ENCODE measurements around the gene FASTKD1.
"Not testable (repeated sequence)": the region's sequence is repeated elsewhere in the genome, so short reads cannot be mapped to it uniquely, and the experiment has no call there.

DNA sequence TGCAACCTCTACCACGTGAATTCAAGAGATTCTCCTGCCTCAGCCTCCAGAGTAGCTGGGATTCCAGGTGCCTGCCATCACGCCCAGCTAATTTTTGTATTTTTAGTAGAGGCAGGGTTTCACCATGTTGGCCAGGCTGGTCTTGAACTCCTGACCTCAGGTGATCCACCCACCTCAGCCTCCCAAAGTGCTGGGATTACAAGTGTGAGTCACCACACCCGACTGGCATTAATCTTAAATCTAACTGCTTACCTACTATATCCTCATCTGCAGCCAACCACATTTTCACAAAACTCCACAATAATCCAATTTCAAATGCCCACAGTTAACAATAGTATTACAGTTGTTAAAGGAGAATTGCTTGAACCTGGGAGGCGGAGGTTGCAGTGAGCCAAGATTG, 2.9 kb downstream of the FASTKD1 start:
- not testable (repeated sequence) for TF ChIP-seq MAFK (IDR thresholded peaks at IDR 0.05; ENCODE audit: partially characterized antibody); RFX5 (IDR thresholded peaks at IDR 0.05); CTCF (IDR thresholded peaks at IDR 0.05); CEBPB (IDR thresholded peaks at IDR 0.05); EP300 (IDR thresholded peaks at IDR 0.05); BHLHE40 (IDR thresholded peaks at IDR 0.05; ENCODE audit: low read depth, low read length); POLR2A (IDR thresholded peaks at IDR 0.05; ENCODE audit: low read length); SMC3 (IDR thresholded peaks at IDR 0.05)
- TF ChIP-seq, protein P1, sequence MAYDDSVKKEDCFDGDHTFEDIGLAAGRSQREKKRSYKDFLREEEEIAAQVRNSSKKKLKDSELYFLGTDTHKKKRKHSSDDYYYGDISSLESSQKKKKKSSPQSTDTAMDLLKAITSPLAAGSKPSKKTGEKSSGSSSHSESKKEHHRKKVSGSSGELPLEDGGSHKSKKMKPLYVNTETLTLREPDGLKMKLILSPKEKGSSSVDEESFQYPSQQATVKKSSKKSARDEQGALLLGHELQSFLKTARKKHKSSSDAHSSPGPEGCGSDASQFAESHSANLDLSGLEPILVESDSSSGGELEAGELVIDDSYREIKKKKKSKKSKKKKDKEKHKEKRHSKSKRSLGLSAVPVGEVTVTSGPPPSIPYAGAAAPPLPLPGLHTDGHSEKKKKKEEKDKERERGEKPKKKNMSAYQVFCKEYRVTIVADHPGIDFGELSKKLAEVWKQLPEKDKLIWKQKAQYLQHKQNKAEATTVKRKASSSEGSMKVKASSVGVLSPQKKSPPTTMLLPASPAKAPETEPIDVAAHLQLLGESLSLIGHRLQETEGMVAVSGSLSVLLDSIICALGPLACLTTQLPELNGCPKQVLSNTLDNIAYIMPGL (CRISPR knock-in tag; IDR thresholded peaks at IDR 0.05; ENCODE audit: borderline replicate concordance), result not testable (repeated sequence)

Measured in A549 (cell line).